Parathyroid adenoma (tissue), 2 donors: ENCODE data around the gene LILRB4.

Experiments used
- H2AFZ ChIP-seq: fragments of 300-600 bp; sonication (generic); one replicate; pipeline ENCODE4 v1.7.0; 2017; ENCODE audit warnings: antibody characterized with exemption, mild to moderate bottlenecking
- H3K27ac ChIP-seq: fragments of 300-600 bp; sonication (generic); one replicate; pipeline ENCODE4 v1.7.0; 2017
- H3K27me3 ChIP-seq: fragments of 300-600 bp; sonication (generic); one replicate; pipeline ENCODE4 v1.7.0; 2017; ENCODE audit warnings: low read length; ENCODE audit not compliant: control insufficient read depth, insufficient read depth
- H3K36me3 ChIP-seq: fragments of 300-600 bp; sonication (generic); one replicate; pipeline ENCODE4 v1.7.0; 2017; ENCODE audit warnings: low read length; ENCODE audit not compliant: control insufficient read depth, insufficient read depth
- H3K4me1 ChIP-seq: fragments of 300-600 bp; sonication (generic); one replicate; pipeline ENCODE4 v1.7.0; 2017; ENCODE audit warnings: control low read depth
- H3K4me2 ChIP-seq: fragments of 300-600 bp; sonication (generic); one replicate; pipeline ENCODE4 v1.7.0; 2017; ENCODE audit warnings: low read length
- H3K4me3 ChIP-seq: fragments of 300-600 bp; sonication (generic); one replicate; pipeline ENCODE4 v1.7.0; 2017; ENCODE audit warnings: low read depth, low read length
- H3K79me2 ChIP-seq: fragments of 300-600 bp; sonication (generic); one replicate; pipeline ENCODE4 v1.7.0; 2017; ENCODE audit warnings: control low read depth
- H3K9ac ChIP-seq: fragments of 300-600 bp; sonication (generic); one replicate; pipeline ENCODE4 v1.7.0; 2017; ENCODE audit warnings: mild to moderate bottlenecking
- H3K9me3 ChIP-seq: fragments of 300-600 bp; sonication (generic); one replicate; pipeline ENCODE4 v1.7.0; 2017; ENCODE audit warnings: low read length; ENCODE audit not compliant: control insufficient read depth
- TF ChIP-seq, protein P1 (sequence below): fragments of 300-600 bp; sonication (generic); IDR thresholded peaks from one replicate; pipeline ENCODE4 v1.7.0; 2017; ENCODE audit warnings: antibody characterized with exemption, mild to moderate bottlenecking
- donor health status: primary hyperparathyroidism.

Gene LILRB4

DNA sequence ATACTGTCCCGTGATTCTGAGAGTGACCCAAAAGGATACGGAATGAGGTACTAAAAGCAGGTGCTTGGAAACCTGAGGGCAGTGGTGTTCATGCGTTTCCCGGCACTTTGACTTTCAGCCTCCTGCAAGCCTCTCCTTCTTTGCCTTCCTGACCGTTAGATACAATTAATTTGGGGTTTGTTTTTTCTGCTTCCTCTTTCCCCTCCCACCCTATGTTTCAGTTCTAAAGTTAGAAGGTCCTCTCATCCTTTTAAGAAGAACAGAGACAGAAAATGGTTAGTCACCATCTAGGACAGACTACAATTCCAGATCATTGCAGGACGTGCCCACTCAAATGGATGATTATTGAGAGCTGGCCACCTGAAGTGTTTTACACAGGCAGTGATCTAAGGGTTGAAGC, 1.8 kb upstream of the LILRB4 start:
- no peak overlapping the region for H3K9ac ChIP-seq
- TF ChIP-seq, protein P1, sequence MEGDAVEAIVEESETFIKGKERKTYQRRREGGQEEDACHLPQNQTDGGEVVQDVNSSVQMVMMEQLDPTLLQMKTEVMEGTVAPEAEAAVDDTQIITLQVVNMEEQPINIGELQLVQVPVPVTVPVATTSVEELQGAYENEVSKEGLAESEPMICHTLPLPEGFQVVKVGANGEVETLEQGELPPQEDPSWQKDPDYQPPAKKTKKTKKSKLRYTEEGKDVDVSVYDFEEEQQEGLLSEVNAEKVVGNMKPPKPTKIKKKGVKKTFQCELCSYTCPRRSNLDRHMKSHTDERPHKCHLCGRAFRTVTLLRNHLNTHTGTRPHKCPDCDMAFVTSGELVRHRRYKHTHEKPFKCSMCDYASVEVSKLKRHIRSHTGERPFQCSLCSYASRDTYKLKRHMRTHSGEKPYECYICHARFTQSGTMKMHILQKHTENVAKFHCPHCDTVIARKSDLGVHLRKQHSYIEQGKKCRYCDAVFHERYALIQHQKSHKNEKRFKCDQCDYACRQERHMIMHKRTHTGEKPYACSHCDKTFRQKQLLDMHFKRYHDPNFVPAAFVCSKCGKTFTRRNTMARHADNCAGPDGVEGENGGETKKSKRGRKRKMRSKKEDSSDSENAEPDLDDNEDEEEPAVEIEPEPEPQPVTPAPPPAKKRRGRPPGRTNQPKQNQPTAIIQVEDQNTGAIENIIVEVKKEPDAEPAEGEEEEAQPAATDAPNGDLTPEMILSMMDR = no peak

DNA sequence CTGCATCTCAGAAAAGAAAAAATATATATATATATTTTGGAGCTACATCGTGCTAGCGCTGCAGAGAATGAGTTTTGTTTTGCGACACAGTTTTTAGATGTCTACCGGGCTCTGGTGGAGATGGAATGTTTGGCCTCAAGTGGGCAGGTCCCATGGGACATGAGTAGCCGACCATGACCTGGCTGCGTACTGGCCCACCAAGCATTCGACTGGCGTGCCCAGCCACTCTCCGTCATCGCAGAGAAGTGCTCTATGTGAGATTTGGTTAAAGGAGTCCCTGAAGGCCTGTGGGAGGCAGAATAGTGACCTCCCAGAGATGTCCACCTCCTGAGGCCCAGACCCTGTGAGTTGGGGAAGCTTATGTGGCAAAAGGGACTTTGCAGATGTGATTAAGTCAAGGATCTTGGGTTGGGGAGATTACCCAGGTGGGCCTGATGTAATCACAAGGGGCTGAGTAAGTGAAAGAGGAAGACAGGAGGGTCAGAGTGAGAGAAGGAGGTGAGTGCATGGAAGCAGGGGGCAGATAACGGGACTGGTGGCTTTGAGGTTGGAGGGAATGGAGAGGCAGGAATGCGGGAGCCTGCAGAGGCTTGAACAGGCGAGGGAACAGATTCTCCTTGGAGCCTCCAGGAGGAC, 821 bp upstream of the LILRB4 start:
- no peaks in the 10 kb centered on the region for H3K9me3 ChIP-seq
- TF ChIP-seq, protein P1 = no peak

More for the DNA sequence above, 1.8 kb upstream of the LILRB4 start:
- Histone ChIP-seq H3K4me1 (no peaks in the 10 kb centered on the region), H3K27me3 (peaks cover 4% of the 10 kb centered on the region), H3K9me3 (no peaks in the 10 kb centered on the region), H3K4me2 (no peak overlapping the region), H2AFZ (no peak overlapping the region), H3K79me2 (no peaks in the 10 kb centered on the region), H3K36me3 (no peaks in the 10 kb centered on the region), H3K4me3 (no peak overlapping the region), H3K27ac (no peak overlapping the region)

DNA sequence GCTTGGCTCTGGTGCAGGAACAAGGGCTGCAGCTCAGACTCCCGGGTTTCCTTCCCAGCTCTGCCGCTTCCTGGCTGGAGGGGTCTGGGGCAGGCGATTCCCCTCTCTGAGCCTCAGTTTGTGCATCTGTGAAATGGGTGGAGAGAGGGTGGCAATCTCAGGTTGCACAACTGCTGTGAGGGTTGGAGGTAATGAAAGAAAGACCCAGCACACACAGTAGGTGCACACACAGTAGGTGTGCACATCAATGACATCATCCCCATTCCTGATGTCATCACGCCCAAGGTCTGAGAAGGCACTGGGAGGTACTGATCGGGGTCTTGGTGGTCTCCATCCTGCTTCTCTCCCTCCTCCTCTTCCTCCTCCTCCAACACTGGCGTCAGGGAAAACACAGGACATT, 2.7 kb downstream of the LILRB4 start:
- Histone ChIP-seq H3K4me3 (no peak overlapping the region), H2AFZ (no peak overlapping the region), H3K4me1 (no peaks in the 10 kb centered on the region), H3K9ac (no peak overlapping the region), H3K27me3 (peaks cover 4% of the 10 kb centered on the region), H3K9me3 (no peaks in the 10 kb centered on the region), H3K79me2 (no peaks in the 10 kb centered on the region), H3K4me2 (no peak overlapping the region), H3K27ac (no peak overlapping the region), H3K36me3 (no peaks in the 10 kb centered on the region)
- TF ChIP-seq, protein P1 = no peak

More for the DNA sequence above, 821 bp upstream of the LILRB4 start:
- Histone ChIP-seq H2AFZ (no peak overlapping the region), H3K27me3 (peaks cover 4% of the 10 kb centered on the region), H3K4me1 (no peaks in the 10 kb centered on the region), H3K36me3 (no peaks in the 10 kb centered on the region), H3K4me3 (no peak overlapping the region), H3K4me2 (no peak overlapping the region), H3K79me2 (no peaks in the 10 kb centered on the region), H3K9ac (no peak overlapping the region), H3K27ac (no peak overlapping the region)

DNA sequence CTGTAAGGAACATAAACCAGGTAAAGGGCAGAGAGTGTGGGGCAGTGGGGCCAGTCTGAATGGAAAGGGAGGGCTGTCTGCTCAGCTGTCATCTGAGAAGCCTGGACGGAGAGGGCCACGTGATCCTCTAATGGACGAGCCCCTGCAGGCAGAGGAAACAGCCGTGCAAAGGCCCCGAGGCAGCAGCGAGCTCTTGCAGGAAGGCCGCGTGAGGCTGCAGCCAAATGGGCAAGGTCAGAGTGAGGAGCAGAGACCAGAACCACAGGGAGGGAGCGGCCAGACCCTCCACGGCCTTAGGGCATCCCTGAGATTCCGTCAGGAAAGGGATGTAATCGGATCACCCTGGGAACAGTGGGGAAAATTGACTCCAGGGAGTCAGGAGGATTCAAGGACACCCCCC, 4.4 kb downstream of the LILRB4 start:
- Histone ChIP-seq H3K9ac (no peak overlapping the region), H3K27me3 (no peaks in the 10 kb centered on the region), H3K4me1 (no peaks in the 10 kb centered on the region), H3K79me2 (no peaks in the 10 kb centered on the region), H3K9me3 (no peaks in the 10 kb centered on the region), H3K4me3 (no peak overlapping the region), H2AFZ (no peak overlapping the region), H3K36me3 (no peaks in the 10 kb centered on the region), H3K4me2 (no peak overlapping the region), H3K27ac (no peak overlapping the region)
- TF ChIP-seq, protein P1 = no peak

DNA sequence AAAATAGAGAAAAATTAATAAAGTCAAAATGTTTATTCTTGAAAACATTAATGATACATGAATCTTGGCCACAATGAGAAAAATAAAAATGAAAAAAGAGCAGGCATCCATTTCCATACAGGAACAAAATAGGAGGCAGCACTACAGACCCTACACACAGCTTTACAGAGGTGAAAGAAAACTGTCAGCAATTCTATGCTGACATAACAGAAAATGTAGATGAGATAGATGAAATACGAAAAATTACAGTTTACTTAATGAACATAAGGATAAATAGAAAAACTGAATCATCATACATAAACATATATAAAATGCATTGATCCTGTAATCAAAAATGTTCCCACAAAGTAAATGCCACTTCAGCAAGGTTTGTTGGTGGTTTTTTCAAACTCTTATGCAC, 5.6 kb downstream of the LILRB4 start:
- Histone ChIP-seq H3K4me1 (no peaks in the 10 kb centered on the region), H3K36me3 (no peaks in the 10 kb centered on the region), H3K4me3 (no peak overlapping the region), H3K9ac (no peak overlapping the region), H2AFZ (no peak overlapping the region), H3K4me2 (no peak overlapping the region), H3K27ac (no peak overlapping the region), H3K9me3 (no peaks in the 10 kb centered on the region), H3K27me3 (no peaks in the 10 kb centered on the region), H3K79me2 (no peaks in the 10 kb centered on the region)
- TF ChIP-seq, protein P1 = no peak
